HepG2 (cell line): Measurements from ENCODE around the gene CYSRT1. TPM values are rescaled to one million over a fixed set of nuclear protein-coding genes. Genes with fewer than 3 reads are reported as not detected.
A peak's percentile ranks its signal among the peaks of the same experiment; 100 is the strongest.

Source experiments
- ATF6 ChIP-seq: sonication (generic); formaldehyde crosslinking; conservative IDR thresholded peaks from 2 replicates; pipeline ENCODE4 v1.4.0; 2020; ENCODE audit warnings: missing genetic modification reagents
- BRD4 ChIP-seq: sonication (generic); formaldehyde crosslinking; IDR thresholded peaks from 2 replicates; pipeline ENCODE4 v1.4.0; 2020; ENCODE audit warnings: missing genetic modification reagents
- CBX1 ChIP-seq: IDR thresholded peaks from one replicate; pipeline ENCODE4 v1.6.1; 2016; ENCODE audit warnings: antibody characterized with exemption, low read depth
- CBX5 ChIP-seq: sonication (generic); formaldehyde crosslinking; IDR thresholded peaks from 2 replicates; pipeline ENCODE4 v1.4.0; 2020; ENCODE audit warnings: missing genetic modification reagents, borderline replicate concordance
- DMAP1 ChIP-seq: IDR thresholded peaks from 2 replicates; pipeline ENCODE4 v1.6.1; 2016
- ETS1 ChIP-seq: sonication (generic); formaldehyde crosslinking; IDR thresholded peaks from 2 replicates; pipeline ENCODE4 v1.4.0; 2020; ENCODE audit warnings: missing genetic modification reagents
- GMEB1 ChIP-seq: sonication (generic); formaldehyde crosslinking; IDR thresholded peaks from 2 replicates; pipeline ENCODE4 v1.5.1; 2020; ENCODE audit warnings: missing genetic modification reagents, mild to moderate bottlenecking, borderline replicate concordance
- HNRNPL ChIP-seq: fragments of 200-400 bp; formaldehyde crosslinking; IDR thresholded peaks from 2 replicates; pipeline ENCODE4 v1.6.1; 2017; ENCODE audit warnings: mild to moderate bottlenecking, low read depth, low read length
- KLF16 ChIP-seq, 2 experiments: sonication (generic) in 1 of 2; formaldehyde crosslinking in 1 of 2; IDR thresholded peaks; 2 replicates each; pipeline versions ENCODE4 v1.6.1 to v1.8.0; 2016 to 2023; ENCODE audit warnings: missing genetic modification reagents in 2 of 2, missing compliant biosample characterization in 1 of 2
- KLF9 ChIP-seq: IDR thresholded peaks from 2 replicates; pipeline ENCODE4 v1.6.1; 2016; ENCODE audit warnings: low read depth
- KMT2B ChIP-seq: IDR thresholded peaks from 2 replicates; pipeline ENCODE4 v1.6.1; 2016; ENCODE audit warnings: missing genetic modification reagents, missing compliant biosample characterization
- MED1 ChIP-seq: sonication (generic); formaldehyde crosslinking; IDR thresholded peaks from 2 replicates; pipeline ENCODE4 v1.4.0; 2020; ENCODE audit warnings: missing genetic modification reagents
- PHF21A ChIP-seq: sonication (generic); formaldehyde crosslinking; IDR thresholded peaks from 2 replicates; pipeline ENCODE4 v1.5.0; 2020; ENCODE audit warnings: mild to moderate bottlenecking, missing genetic modification reagents
- SALL2 ChIP-seq: sonication (generic); formaldehyde crosslinking; IDR thresholded peaks from 2 replicates; pipeline ENCODE4 v1.8.1; 2023; ENCODE audit warnings: mild to moderate bottlenecking, missing genetic modification reagents, inconsistent platforms
- SAP130 ChIP-seq: IDR thresholded peaks from 2 replicates; pipeline ENCODE4 v1.6.1; 2016; ENCODE audit warnings: low read depth
- SMYD3 ChIP-seq: sonication (generic); formaldehyde crosslinking; IDR thresholded peaks from 2 replicates; pipeline ENCODE4 v1.8.1; 2023; ENCODE audit warnings: mild to moderate bottlenecking, missing genetic modification reagents
- SNAI1 ChIP-seq: sonication (generic); formaldehyde crosslinking; IDR thresholded peaks from 2 replicates; pipeline ENCODE4 v1.5.0; 2020; ENCODE audit warnings: mild to moderate bottlenecking, missing genetic modification reagents, borderline replicate concordance
- STAT6 ChIP-seq: sonication (generic); formaldehyde crosslinking; IDR thresholded peaks from 2 replicates; pipeline ENCODE4 v1.4.0; 2020; ENCODE audit warnings: missing genetic modification reagents, mild to moderate bottlenecking, borderline replicate concordance
- TAF1 ChIP-seq: sonication (generic); formaldehyde crosslinking; IDR thresholded peaks from 2 replicates; pipeline ENCODE4 v1.4.0; 2020; ENCODE audit warnings: missing genetic modification reagents
- TOPORS ChIP-seq: sonication (generic); formaldehyde crosslinking; IDR thresholded peaks from 2 replicates; pipeline ENCODE4 v1.8.0; 2023; ENCODE audit warnings: mild to moderate bottlenecking, missing genetic modification reagents
- U2AF2 ChIP-seq: fragments of 200-400 bp; formaldehyde crosslinking; IDR thresholded peaks from 2 replicates; pipeline ENCODE4 v1.6.1; 2017; ENCODE audit warnings: low read depth, mild to moderate bottlenecking, low read length
- ZNF143 ChIP-seq: sonication (generic); formaldehyde crosslinking; IDR thresholded peaks from 2 replicates; pipeline ENCODE4 v1.4.0; 2020; ENCODE audit warnings: missing genetic modification reagents
- polyA plus RNA-seq, 8 experiments: library from polyadenylated mRNA; depleted of rRNA in 3 of 8; stranded (reverse) in 7 of 8; unstranded in 1 of 8; fragments of >200 nt; fragmentation: Illumina TruSeq in 4 of 8; extraction: Trizol in 4 of 8; gene quantifications; 2 replicates each; pipeline versions ENCODE4 v1.2.1 to v1.2.3, GENCODE V29; 2011 to 2016; ENCODE audit warnings: low read depth in 4 of 8, missing spikeins in 1 of 8, mixed read lengths in 1 of 8; ENCODE audit not compliant: insufficient read depth in 1 of 8
- total RNA-seq, 5 experiments: library from RNA; depleted of rRNA; stranded (reverse); fragments of >200 nt; fragmentation: Illumina TruSeq; extraction: Trizol; gene quantifications; 2 replicates each; pipeline ENCODE4 v1.2.3, GENCODE V29; 2016; ENCODE audit warnings: low read depth in 1 of 5

CYSRT1 gene
- total and polyA plus RNA-seq, 2 of the 13 experiments (the other 11 are each of a cell fraction or from before 2014, with no cell fraction given) = 1.5 to 2.1 TPM

GRCh38 chr9:137236238-137236935 is 11.4 kb downstream of the CYSRT1 start (continued):
- peak; percentile 68; the same call in 1 of the 2 replicates for TF ChIP-seq GMEB1 (CRISPR knock-in tag)
- 0 out of 2 replicates have a peak, but pooled peaks have one; percentile 33 for TF ChIP-seq TAF1 (CRISPR knock-in tag)
- no peak for TF ChIP-seq TOPORS (CRISPR knock-in tag)
- TF ChIP-seq MED1 (CRISPR knock-in tag) = peak; percentile 89
- 0 out of 2 replicates have a peak, but pooled peaks have one; percentile 44 for TF ChIP-seq SMYD3
- peak; percentile 29; the same call in 1 of the 2 replicates for TF ChIP-seq CBX5 (CRISPR knock-in tag)
- TF ChIP-seq KLF16 (CRISPR knock-in tag; IDR thresholded peaks at IDR 0.05) = peak in 1 of 2 experiments; percentile 92; a peak in 2 of 4 replicates
- no peak; the same call in 1 of the 2 replicates for TF ChIP-seq ETS1 (CRISPR knock-in tag)
- peak; percentile 68 for TF ChIP-seq DMAP1 (CRISPR knock-in tag)
- no peak for TF ChIP-seq U2AF2
- 0 out of 2 replicates have a peak, but pooled peaks have one; percentile 62 for TF ChIP-seq BRD4 (CRISPR knock-in tag)
- peak; percentile 81 for TF ChIP-seq CBX1
- peak; percentile 86 for TF ChIP-seq SAP130 (CRISPR knock-in tag)
- TF ChIP-seq STAT6 (CRISPR knock-in tag) = peak; percentile 49; the same call in 1 of the 2 replicates
- peak; percentile 62; the same call in 1 of the 2 replicates for TF ChIP-seq SNAI1 (CRISPR knock-in tag)
- no peak; the same call in 1 of the 2 replicates for TF ChIP-seq KLF9 (CRISPR knock-in tag)
- peak; percentile 95 for TF ChIP-seq PHF21A (CRISPR knock-in tag)
- TF ChIP-seq ATF6 (CRISPR knock-in tag) = no peak
- peak; percentile 46; the same call in 1 of the 2 replicates for TF ChIP-seq HNRNPL
- peak; percentile 19; the same call in 1 of the 2 replicates for TF ChIP-seq SALL2
- 0 out of 2 replicates have a peak, but pooled peaks have one; percentile 10 for TF ChIP-seq ZNF143 (CRISPR knock-in tag)
- peak; percentile 61; the same call in 1 of the 2 replicates for TF ChIP-seq KMT2B (CRISPR knock-in tag)
